ENCODE measurements around the gene LYZL4.

Gene LYZL4

GRCh38 chr3:42408156-42408555, 2.3 kb downstream of the LYZL4 start:
- TF ChIP-seq GATA2 (IDR thresholded peaks at IDR 0.05; ENCODE audit: low read depth, low read length): no peak
- TF ChIP-seq GATA3 (IDR thresholded peaks at IDR 0.05; ENCODE audit: low read depth, low read length): no peak

GRCh38 chr3:42406727-42407450, 3.5 kb downstream of the LYZL4 start:
- TF ChIP-seq GATA2 (IDR thresholded peaks at IDR 0.05; ENCODE audit: low read depth, low read length) (no peak), GATA3 (IDR thresholded peaks at IDR 0.05; ENCODE audit: low read depth, low read length) (no peak)

GRCh38 chr3:42405857-42406256, 4.6 kb downstream of the LYZL4 start:
- TF ChIP-seq GATA3 (IDR thresholded peaks at IDR 0.05; ENCODE audit: low read depth, low read length): no peak
- TF ChIP-seq GATA2 (IDR thresholded peaks at IDR 0.05; ENCODE audit: low read depth, low read length): no peak

- TF ChIP-seq GATA2 (IDR thresholded peaks at IDR 0.05; ENCODE audit: low read depth, low read length): no peak
- TF ChIP-seq GATA3 (IDR thresholded peaks at IDR 0.05; ENCODE audit: low read depth, low read length): no peak
These were observed 6.7 kb downstream of the LYZL4 start for GRCh38 chr3:42403737-42404136.

GRCh38 chr3:42402394-42403096, 7.9 kb downstream of the LYZL4 start:
- no peak for TF ChIP-seq GATA3 (IDR thresholded peaks at IDR 0.05; ENCODE audit: low read depth, low read length)

- TF ChIP-seq GATA2 (IDR thresholded peaks at IDR 0.05; ENCODE audit: low read depth, low read length) (no peak), GATA3 (IDR thresholded peaks at IDR 0.05; ENCODE audit: low read depth, low read length) (no peak)
These were observed 12.3 kb downstream of the LYZL4 start for GRCh38 chr3:42398080-42398479.

GRCh38 chr3:42397644-42398043, 12.8 kb downstream of the LYZL4 start:
- TF ChIP-seq GATA3 (IDR thresholded peaks at IDR 0.05; ENCODE audit: low read depth, low read length) (no peak), GATA2 (IDR thresholded peaks at IDR 0.05; ENCODE audit: low read depth, low read length) (no peak)

GRCh38 chr3:42394579-42395288, 15.7 kb downstream of the LYZL4 start:
- TF ChIP-seq GATA3 (IDR thresholded peaks at IDR 0.05; ENCODE audit: low read depth, low read length): no peak
- TF ChIP-seq GATA2 (IDR thresholded peaks at IDR 0.05; ENCODE audit: low read depth, low read length): no peak

GRCh38 chr3:42387802-42388651, 22.4 kb downstream of the LYZL4 start:
- TF ChIP-seq GATA2 (IDR thresholded peaks at IDR 0.05; ENCODE audit: low read depth, low read length) (no peak), GATA3 (IDR thresholded peaks at IDR 0.05; ENCODE audit: low read depth, low read length) (no peak)

- no peak for TF ChIP-seq GATA3 (IDR thresholded peaks at IDR 0.05; ENCODE audit: low read depth, low read length)
- no peak for TF ChIP-seq GATA2 (IDR thresholded peaks at IDR 0.05; ENCODE audit: low read depth, low read length)
These were observed 28.8 kb downstream of the LYZL4 start for GRCh38 chr3:42381551-42382082.

GRCh38 chr3:42377681-42378080, 32.7 kb downstream of the LYZL4 start:
- no peak for TF ChIP-seq GATA3 (IDR thresholded peaks at IDR 0.05; ENCODE audit: low read depth, low read length)
- no peak for TF ChIP-seq GATA2 (IDR thresholded peaks at IDR 0.05; ENCODE audit: low read depth, low read length)

GRCh38 chr3:42376344-42376798, 34.0 kb downstream of the LYZL4 start:
- no peak for TF ChIP-seq GATA3 (IDR thresholded peaks at IDR 0.05; ENCODE audit: low read depth, low read length)
- TF ChIP-seq GATA2 (IDR thresholded peaks at IDR 0.05; ENCODE audit: low read depth, low read length): no peak

GRCh38 chr3:42375121-42375800, 35.1 kb downstream of the LYZL4 start:
- TF ChIP-seq GATA3 (IDR thresholded peaks at IDR 0.05; ENCODE audit: low read depth, low read length): no peak
- TF ChIP-seq GATA2 (IDR thresholded peaks at IDR 0.05; ENCODE audit: low read depth, low read length): no peak
